Activated naive CD8-positive, alpha-beta T cell (primary cell): ENCODE data around the gene SRC.
A peak's percentile ranks its signal among the peaks of the same experiment; 100 is the strongest.

Experiments
- H3K27ac Mint-ChIP-seq: one replicate; pipeline ENCODE4 v1.8.0; 2021; ENCODE audit warnings: mixed read lengths
- H3K27me3 Mint-ChIP-seq: one replicate; pipeline ENCODE4 v1.8.0; 2021; ENCODE audit warnings: mixed read lengths
- H3K36me3 Mint-ChIP-seq: one replicate; pipeline ENCODE4 v1.8.0; 2021; ENCODE audit warnings: mixed read lengths
- H3K4me1 Mint-ChIP-seq: one replicate; pipeline ENCODE4 v1.8.0; 2021; ENCODE audit warnings: low read depth, mixed read lengths
- H3K4me3 Mint-ChIP-seq: one replicate; pipeline ENCODE4 v1.8.0; 2021; ENCODE audit warnings: mild to moderate bottlenecking, mixed read lengths
- H3K9me3 Mint-ChIP-seq: one replicate; pipeline ENCODE4 v1.8.0; 2021; ENCODE audit warnings: low read depth, mixed read lengths

Gene SRC

GRCh38 chr20:37383229-37383989 lies 37.5 kb downstream of the SRC start:
- no peaks in the 10 kb centered on the region for H3K9me3 Mint-ChIP-seq
- no peaks in the 10 kb centered on the region for H3K36me3 Mint-ChIP-seq
- peaks cover 2% of the 10 kb centered on the region for H3K27me3 Mint-ChIP-seq
- peaks cover 8% of the 10 kb centered on the region for H3K4me1 Mint-ChIP-seq
- no peak overlapping the region for H3K27ac Mint-ChIP-seq
- peak overlapping the region; percentile 59 for H3K4me3 Mint-ChIP-seq

GRCh38 chr20:37384683-37385174 lies 38.8 kb downstream of the SRC start:
- Mint-ChIP-seq H3K27ac (peak overlapping the region; percentile 66), H3K27me3 (peaks cover 2% of the 10 kb centered on the region), H3K4me3 (peak overlapping the region; percentile 86), H3K4me1 (peaks cover 8% of the 10 kb centered on the region), H3K36me3 (no peaks in the 10 kb centered on the region), H3K9me3 (no peaks in the 10 kb centered on the region)

DNA sequence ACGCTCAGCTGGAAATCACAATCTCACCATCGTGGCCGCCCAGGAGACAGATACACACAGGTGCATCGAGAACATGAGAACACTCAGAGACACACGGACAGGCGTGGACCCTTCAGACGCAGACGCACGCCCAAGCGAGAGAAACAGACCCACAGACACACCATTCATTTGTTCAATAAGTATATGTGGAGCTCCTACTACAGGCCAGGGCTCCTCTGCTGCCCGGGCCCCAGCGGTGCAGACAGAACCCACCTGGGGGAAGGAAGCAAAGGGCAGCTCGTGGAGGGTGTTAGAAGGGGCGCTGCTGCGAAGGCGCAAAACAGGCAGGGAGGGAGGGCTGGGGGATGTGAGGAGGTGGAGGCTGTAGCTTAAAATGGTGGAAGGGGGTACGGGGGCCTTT lies 39.2 kb downstream of the SRC start:
- peak overlapping the region; percentile 66 for H3K27ac Mint-ChIP-seq
- peaks cover 2% of the 10 kb centered on the region for H3K27me3 Mint-ChIP-seq
- H3K9me3 Mint-ChIP-seq = no peaks in the 10 kb centered on the region
- peak overlapping the region; percentile 86 for H3K4me3 Mint-ChIP-seq
- H3K36me3 Mint-ChIP-seq = no peaks in the 10 kb centered on the region
- H3K4me1 Mint-ChIP-seq = peaks cover 8% of the 10 kb centered on the region

- no peak overlapping the region for H3K27ac Mint-ChIP-seq
Measured at GRCh38 chr20:37385659-37386504, 39.9 kb downstream of the SRC start.

GRCh38 chr20:37386505-37387251 lies 40.7 kb downstream of the SRC start:
- H3K36me3 Mint-ChIP-seq = no peaks in the 10 kb centered on the region
- H3K4me1 Mint-ChIP-seq = peaks cover 8% of the 10 kb centered on the region
- no peak overlapping the region for H3K27ac Mint-ChIP-seq
- no peak overlapping the region for H3K4me3 Mint-ChIP-seq
- H3K9me3 Mint-ChIP-seq = no peaks in the 10 kb centered on the region
- peaks cover 2% of the 10 kb centered on the region for H3K27me3 Mint-ChIP-seq

More at GRCh38 chr20:37385659-37386504, 39.9 kb downstream of the SRC start:
- peaks cover 8% of the 10 kb centered on the region for H3K4me1 Mint-ChIP-seq
- no peaks in the 10 kb centered on the region for H3K9me3 Mint-ChIP-seq
- H3K27me3 Mint-ChIP-seq = peaks cover 2% of the 10 kb centered on the region
- H3K36me3 Mint-ChIP-seq = no peaks in the 10 kb centered on the region
- peak overlapping the region; percentile 13 for H3K4me3 Mint-ChIP-seq

DNA sequence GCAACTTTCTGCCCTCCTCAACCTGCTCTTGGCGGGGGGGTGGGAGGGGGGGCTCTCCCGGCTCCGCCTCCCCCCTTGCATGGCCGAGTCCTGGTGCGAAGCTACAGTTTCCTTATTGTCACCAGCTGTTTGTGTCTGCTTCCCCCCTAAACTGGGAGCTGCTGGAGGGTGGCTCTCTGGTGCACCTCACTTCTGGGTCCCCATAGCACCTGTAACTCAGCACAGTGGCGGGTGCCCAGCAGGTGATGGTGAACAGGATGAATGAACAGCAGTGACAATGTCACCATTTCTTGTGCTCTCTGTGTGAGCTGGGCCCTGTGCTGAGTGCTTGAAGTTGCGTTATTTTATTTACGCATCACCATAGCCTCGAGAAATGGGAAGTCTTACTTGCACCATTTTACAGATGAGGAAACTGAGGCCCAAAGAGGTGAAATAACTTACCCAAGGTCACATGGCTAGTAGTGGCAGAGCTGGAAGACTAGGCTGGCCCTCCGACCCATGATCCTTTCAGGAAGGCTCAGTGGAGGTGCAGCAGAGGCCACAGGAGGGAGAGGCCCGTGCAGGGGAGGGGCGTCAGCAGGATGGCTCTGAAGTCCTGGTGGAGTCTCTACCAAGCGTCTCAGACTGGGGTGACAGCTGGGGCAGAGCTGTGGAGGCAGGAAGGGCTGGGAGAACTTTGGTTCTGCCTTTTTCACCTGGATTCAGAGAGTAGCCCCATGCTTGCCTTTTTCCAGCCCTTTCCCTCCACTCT lies 41.8 kb downstream of the SRC start:
- no peak overlapping the region for H3K27ac Mint-ChIP-seq
- H3K9me3 Mint-ChIP-seq = no peaks in the 10 kb centered on the region
- no peak overlapping the region for H3K4me3 Mint-ChIP-seq
- peaks cover 2% of the 10 kb centered on the region for H3K27me3 Mint-ChIP-seq
- H3K4me1 Mint-ChIP-seq = peaks cover 8% of the 10 kb centered on the region
- no peaks in the 10 kb centered on the region for H3K36me3 Mint-ChIP-seq

- Mint-ChIP-seq H3K27me3 (peaks cover 2% of the 10 kb centered on the region), H3K27ac (no peak overlapping the region)
Measured at GRCh38 chr20:37388831-37389230, 42.9 kb downstream of the SRC start.

GRCh38 chr20:37389241-37389747 lies 43.4 kb downstream of the SRC start:
- H3K4me1 Mint-ChIP-seq = peaks cover 6% of the 10 kb centered on the region
- H3K27ac Mint-ChIP-seq = no peak overlapping the region
- no peaks in the 10 kb centered on the region for H3K36me3 Mint-ChIP-seq

More at GRCh38 chr20:37388831-37389230, 42.9 kb downstream of the SRC start:
- no peak overlapping the region for H3K4me3 Mint-ChIP-seq
- no peaks in the 10 kb centered on the region for H3K9me3 Mint-ChIP-seq
- H3K36me3 Mint-ChIP-seq = no peaks in the 10 kb centered on the region
- H3K4me1 Mint-ChIP-seq = peaks cover 6% of the 10 kb centered on the region

DNA sequence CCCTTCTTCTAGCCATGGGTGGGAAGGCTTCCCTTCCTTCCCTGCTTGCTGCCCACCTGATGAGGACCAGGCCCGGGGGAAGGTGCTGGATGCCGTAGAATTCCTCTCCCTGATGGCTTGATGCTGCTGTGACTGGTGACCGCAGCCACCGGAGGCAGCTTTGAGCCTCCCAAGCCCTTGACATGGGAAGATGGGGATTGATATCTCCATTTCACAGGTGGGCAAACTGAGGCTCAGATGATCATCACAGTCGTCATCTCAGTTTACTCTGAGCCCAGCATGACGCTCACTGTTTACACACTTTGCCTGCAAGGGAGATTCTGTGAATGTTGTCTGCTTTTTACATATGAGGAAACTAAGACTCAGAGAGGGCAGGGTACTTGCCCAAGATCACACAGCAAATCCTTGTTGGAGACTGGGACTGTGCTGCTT lies 43.9 kb downstream of the SRC start:
- Mint-ChIP-seq H3K4me1 (peaks cover 4% of the 10 kb centered on the region), H3K4me3 (no peak overlapping the region), H3K36me3 (no peaks in the 10 kb centered on the region), H3K9me3 (no peaks in the 10 kb centered on the region), H3K27ac (no peak overlapping the region), H3K27me3 (peaks cover 2% of the 10 kb centered on the region)

More at GRCh38 chr20:37389241-37389747, 43.4 kb downstream of the SRC start:
- peaks cover 2% of the 10 kb centered on the region for H3K27me3 Mint-ChIP-seq
- no peak overlapping the region for H3K4me3 Mint-ChIP-seq
- H3K9me3 Mint-ChIP-seq = no peaks in the 10 kb centered on the region

- H3K4me3 Mint-ChIP-seq = no peak overlapping the region
- no peaks in the 10 kb centered on the region for H3K27me3 Mint-ChIP-seq
- no peaks in the 10 kb centered on the region for H3K36me3 Mint-ChIP-seq
- H3K9me3 Mint-ChIP-seq = no peaks in the 10 kb centered on the region
- H3K4me1 Mint-ChIP-seq = no peaks in the 10 kb centered on the region
- H3K27ac Mint-ChIP-seq = no peak overlapping the region
Measured at GRCh38 chr20:37390503-37390890, 44.6 kb downstream of the SRC start.

GRCh38 chr20:37390891-37391525 lies 45.1 kb downstream of the SRC start:
- no peaks in the 10 kb centered on the region for H3K36me3 Mint-ChIP-seq
- H3K4me3 Mint-ChIP-seq = no peak overlapping the region
- no peaks in the 10 kb centered on the region for H3K9me3 Mint-ChIP-seq
- H3K4me1 Mint-ChIP-seq = no peaks in the 10 kb centered on the region
- H3K27ac Mint-ChIP-seq = no peak overlapping the region
- H3K27me3 Mint-ChIP-seq = no peaks in the 10 kb centered on the region

DNA sequence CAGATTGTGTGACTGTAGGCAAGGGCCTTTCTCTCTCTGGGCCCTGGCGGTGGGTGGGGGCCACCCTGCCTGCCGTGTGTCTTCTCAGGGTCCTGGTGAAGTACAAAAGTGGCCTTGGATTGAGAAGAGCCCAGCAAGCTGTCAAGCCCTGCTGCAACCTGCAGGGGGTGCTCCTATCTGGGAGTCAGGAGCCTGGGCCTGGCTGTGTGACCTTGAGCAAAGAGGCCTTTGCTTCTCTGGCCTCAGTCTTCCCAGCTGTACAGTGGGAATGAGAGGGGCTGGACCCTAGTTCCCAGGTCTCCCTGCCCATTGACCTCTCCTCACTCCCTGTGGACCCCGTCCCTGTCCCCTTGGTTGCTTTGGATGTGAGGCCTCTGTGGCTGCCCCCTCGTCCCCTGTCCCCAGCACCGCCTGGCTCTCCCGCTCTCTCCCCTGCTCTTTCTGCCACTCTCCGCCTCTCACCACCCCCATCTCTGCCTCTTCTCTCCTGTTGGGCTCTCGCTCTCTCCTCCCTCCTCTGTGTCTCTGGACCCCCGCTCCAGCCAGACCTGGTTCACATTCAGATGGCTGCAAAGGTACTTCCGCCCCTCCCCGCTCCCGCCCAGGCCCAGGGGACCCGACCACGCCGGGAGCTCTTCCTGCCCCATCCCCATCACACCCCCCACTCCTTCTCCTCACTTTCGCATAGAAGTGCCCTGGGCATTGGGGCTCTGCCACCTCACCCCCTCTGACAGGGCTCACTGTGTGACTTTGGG lies 46.7 kb downstream of the SRC start:
- Mint-ChIP-seq H3K27me3 (no peaks in the 10 kb centered on the region), H3K36me3 (no peaks in the 10 kb centered on the region), H3K4me1 (no peaks in the 10 kb centered on the region), H3K9me3 (no peaks in the 10 kb centered on the region), H3K27ac (no peak overlapping the region), H3K4me3 (no peak overlapping the region)

DNA sequence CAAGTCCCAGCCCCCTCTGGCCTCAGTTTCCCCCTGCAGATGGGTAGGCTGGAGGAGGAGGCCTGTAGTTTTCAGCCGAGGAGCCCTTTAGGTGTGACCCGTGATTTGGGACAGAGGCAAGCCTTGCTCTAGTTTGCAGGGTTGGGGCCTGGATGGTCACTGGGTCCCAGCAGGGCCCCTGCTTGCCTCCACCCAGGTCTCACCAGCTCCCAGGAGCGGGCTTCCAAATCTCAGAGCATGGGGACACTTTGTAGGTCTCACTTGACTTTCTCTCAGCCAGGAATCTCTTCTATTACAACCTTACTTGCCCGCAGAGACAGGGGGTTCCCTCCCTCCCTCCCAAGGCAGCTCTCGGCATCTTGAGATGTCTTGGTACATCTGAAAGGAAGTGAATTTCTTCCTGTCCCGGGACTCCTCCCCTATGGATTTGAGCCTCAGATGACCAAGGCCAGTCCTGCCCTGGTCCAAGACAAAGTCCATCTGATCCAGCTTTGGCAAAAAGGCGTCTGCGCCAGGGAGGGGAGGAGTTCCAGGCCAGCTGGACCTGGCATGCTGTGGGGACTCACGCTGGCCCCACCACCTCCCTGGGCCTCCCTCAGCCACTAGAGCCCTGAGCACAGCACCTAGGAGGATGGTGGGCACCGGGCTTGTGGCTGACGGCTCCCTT lies 47.4 kb downstream of the SRC start:
- H3K27me3 Mint-ChIP-seq = no peaks in the 10 kb centered on the region
- no peaks in the 10 kb centered on the region for H3K9me3 Mint-ChIP-seq
- H3K27ac Mint-ChIP-seq = no peak overlapping the region
- H3K4me3 Mint-ChIP-seq = no peak overlapping the region
- H3K36me3 Mint-ChIP-seq = no peaks in the 10 kb centered on the region
- H3K4me1 Mint-ChIP-seq = no peaks in the 10 kb centered on the region
